ENCODE data around the gene SERPINA1.
"Not testable (repeated sequence)": the region's sequence is repeated elsewhere in the genome, so short reads cannot be mapped to it uniquely, and the experiment has no call there.

Gene SERPINA1

DNA sequence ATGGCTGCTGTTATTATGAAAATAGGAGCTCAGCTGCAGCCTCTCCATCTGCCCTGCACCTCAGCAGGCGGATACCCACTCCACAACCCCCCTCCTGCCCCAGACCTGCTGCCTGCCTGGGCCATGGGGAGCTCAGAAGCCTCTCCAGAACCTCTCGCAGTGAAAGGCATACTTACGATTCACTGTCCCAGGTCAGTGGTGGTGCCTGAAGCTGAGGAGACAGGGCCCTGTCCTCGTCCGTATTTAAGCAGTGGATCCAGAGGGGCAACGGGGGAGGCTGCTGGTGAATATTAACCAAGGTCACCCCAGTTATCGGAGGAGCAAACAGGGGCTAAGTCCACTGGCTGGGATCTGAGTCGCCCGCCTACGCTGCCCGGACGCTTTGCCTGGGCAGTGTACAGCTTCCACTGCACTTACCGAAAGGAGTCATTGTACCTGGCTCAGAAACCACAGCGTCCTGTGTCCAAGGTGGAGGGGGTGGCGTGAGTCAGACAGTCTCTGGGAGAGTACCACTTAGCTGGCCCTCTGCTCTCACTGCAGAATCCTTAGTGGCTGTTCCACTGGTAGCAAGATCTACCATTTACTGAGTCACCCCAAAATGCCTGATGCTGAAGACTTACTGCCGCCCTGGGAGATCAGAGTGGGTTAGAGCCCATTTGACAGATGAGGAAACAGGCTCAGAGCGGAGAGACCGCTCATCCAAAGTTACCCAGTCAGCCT, at the start of gene SERPINA1:
Gene SERPINA1 (minus strand): TSS at position 219 of the 720 bp plus-strand sequence. CDS start 5,365 bp downstream, outside the sequence.
- no peak for DNase-seq (ENCODE audit: extremely low read depth in 1 of 2, low read depth in 1 of 2)

DNA sequence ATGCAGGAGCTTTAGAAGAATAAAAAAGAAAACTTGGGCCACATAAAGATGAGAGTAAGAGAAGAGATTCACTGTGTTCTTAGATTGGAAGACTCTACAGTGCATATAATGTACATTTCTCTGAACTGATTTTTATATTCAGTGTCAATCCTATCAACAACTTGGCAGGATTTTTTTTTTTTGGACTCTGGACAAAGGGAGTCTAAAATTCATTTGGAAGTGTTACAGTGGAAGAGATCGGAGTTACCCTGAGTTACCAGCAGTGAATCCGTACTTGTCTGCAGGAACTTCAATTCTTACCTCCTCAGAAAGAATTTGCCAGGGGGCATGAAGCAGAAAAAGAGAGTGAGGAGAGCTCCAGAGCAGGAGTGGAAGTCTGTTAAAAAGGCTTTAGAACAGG, 40.2 kb upstream of the SERPINA1 start:
- DNase-seq (ENCODE audit: extremely low read depth in 1 of 2, low read depth in 1 of 2) = no peak

DNA sequence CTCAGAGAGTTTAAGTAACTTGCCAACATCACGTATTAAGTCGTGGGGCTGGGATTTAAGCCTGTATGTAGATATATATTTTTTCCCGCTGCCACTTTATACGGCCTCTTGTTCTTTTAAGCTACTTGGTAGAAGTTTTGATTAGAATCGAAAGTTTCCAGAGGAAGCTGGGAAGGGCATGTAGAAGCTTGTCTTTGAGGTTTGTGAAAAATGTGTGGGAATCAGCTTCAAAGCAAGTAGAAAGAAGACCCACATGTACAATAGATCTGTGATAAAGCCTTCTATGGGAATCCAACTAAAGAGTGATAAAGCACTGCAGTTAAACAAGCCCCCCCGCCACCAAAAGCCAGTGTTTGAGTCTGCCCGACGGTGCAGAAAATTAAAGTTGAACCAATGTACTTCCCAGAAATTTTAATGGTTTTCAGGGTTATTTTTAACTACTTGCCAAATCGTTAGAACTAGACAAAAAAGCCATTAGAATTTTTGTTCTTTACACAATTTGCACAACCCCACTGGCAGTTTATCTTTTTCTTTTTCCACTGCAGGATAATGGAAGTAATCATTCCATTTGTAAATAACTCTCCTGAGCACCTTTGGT, 38.7 kb upstream of the SERPINA1 start:
- DNase-seq (ENCODE audit: extremely low read depth in 1 of 2, low read depth in 1 of 2) = no peak

DNA sequence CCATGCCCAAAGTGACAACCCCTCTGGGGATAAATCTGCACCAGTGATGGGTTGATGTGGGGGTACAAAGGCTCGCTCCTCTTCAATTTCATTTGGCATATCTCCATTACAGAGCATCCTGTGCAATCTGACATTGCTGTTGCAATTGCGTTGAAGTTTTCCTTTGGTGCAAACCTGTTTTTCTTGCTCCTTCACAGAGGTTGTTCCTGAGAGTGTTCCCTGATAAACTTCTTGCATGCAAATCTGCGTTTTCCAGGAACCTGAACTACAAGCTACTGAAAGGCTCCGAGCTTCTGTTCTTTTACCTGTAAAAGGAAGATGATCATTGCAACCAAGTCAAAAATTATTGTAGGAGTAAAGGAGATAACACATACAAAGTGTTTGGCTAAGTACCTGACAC, 38.1 kb upstream of the SERPINA1 start:
- no peak for DNase-seq (ENCODE audit: extremely low read depth in 1 of 2, low read depth in 1 of 2)

DNA sequence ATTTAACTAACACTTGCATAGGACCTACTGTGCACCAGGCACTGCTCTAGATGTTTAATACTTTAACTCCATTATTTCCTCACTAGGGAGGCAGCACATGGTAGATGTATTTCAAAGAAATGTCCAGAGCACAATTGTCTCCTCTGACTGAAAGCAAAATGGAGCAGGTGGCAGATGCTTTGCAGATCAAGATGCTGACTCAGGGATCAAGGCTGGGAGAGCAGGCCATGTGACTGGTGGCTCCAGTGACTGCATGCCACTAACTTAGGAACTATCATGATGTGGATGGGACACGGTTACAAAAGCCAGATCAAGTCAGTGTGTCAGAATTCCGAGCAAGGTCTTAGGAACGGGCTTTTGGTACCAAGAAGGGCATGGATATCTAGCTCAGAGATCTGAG, 36.0 kb upstream of the SERPINA1 start:
- no peak for DNase-seq (ENCODE audit: extremely low read depth in 1 of 2, low read depth in 1 of 2)

DNA sequence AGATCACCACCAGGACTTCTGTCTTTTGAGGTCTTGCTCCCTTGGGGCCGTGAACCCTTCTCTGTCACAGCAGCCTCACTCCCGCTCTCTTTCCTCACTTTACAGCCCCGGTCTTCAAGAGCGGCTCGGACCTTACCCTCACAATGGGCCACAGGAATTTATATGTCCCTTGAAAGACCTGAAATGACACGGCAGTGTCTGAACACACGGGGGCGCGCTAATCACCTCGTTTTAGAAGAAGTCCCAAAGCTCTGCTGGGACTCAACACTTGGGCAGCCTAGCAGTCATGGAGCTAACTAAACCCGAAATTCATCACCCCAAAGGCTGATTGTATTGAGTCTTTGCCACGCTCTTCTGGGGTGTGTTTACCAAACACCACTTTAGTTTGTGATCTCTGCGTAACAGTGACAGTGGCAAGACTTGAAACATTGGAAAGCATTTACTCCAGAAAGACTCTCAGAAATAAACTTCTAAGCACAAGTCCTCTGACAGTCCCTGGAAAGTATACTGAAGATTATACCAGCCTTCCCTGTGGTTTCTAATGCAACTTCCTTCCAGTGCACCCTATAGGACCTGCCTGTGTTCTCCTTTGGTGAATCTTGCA, 35.2 kb upstream of the SERPINA1 start:
- DNase-seq (ENCODE audit: extremely low read depth in 1 of 2, low read depth in 1 of 2) = peak in 1 of 2 donors; percentile 4

DNA sequence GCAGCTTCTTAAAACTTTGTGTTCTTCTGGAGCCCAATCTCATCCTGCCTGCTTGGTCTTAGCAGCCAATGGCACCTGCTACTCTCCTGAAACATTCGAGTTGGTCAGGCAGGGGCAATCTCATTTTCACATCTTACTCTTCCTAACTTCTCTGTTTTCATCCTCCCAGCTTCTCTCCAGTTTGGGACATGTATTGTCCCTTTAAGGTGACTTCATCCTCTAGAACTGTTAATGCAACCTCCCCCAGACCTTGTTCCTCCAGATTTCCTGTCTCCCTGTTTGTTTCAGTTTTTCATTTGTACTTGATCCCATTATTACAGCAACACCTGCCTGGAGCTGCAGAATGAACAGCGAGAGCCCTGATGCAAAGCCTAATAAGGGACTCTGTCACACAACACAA, 32.9 kb upstream of the SERPINA1 start:
- no peak for DNase-seq (ENCODE audit: extremely low read depth in 1 of 2, low read depth in 1 of 2)

DNA sequence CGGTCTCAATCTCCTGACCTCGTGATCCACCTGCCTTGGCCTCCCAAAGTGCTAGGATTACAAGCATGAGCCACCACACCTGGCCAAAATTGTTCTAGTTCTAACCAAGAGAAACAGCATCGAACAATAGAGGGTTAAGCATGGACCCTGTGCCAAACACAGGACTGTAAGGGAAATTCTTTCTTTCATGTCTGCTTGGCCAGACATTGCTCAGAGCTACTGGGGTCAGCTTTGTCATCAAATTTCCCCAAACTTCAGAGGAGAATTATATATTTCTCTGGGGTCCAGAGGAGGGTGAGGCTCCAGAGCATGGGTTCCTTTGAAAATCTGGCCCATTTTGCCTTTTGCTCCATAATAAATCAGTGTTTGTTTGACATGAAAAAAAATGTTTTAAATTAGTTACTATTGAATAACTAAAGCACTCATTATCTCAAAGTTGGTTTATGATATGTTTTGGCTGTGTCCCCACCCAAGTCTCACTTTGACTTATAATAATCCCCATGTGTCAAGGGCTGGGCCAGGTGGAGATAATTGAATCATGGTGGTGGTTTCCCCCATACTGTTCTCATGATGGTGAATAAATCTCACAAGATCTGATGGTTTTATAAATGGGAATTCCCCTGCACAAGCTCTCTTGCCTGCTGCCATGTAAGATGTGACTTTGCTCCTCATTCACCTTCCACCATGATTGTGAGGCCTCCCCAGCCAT, 29.2 kb upstream of the SERPINA1 start:
- not testable (repeated sequence) for DNase-seq (ENCODE audit: extremely low read depth in 1 of 2, low read depth in 1 of 2)

DNA sequence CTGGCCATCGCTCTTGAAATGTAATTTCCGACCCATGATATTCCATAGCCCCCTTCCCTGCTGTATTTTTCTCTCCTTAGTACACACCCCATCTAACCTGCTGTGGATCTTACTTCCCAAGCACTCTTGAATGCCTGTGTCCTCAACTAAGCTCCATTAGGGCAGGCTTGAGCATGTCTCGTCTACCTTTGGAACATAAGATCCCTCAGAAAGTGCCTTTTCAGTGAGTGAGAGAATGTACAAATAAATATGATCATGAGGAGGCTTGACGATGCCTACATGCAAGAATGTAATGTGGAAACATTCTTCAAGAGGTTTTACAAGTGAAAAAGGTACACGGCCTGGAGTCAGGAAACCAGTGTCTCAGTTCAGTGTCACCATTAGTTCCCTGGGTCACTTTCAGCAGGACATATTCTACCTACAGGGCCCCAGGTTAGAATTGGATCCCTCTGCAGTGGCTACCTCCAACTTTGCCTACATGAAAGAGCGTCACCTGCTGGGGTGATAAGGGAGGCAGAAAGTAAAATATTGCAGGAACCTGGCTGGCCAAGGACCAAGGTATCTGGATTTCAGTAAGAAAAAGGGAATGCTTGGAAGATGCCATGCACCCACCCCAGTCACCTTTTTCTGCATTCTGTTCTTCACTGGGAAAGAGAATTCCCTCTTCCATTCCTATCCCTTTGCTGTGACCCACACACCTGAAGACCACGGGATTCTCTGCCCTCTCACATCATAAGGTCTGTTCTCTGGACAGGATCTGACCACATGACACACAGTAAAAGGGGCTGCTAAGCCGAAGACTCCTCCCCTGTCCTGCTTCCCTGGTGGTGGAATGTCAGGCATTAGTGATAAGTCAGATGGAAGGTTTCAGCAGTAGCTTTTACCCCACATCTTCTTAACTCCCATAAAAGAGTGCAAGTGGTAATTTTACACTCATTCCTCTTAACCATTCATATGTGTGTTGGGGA, 24.6 kb upstream of the SERPINA1 start:
- DNase-seq (ENCODE audit: extremely low read depth in 1 of 2, low read depth in 1 of 2) = no peak

DNA sequence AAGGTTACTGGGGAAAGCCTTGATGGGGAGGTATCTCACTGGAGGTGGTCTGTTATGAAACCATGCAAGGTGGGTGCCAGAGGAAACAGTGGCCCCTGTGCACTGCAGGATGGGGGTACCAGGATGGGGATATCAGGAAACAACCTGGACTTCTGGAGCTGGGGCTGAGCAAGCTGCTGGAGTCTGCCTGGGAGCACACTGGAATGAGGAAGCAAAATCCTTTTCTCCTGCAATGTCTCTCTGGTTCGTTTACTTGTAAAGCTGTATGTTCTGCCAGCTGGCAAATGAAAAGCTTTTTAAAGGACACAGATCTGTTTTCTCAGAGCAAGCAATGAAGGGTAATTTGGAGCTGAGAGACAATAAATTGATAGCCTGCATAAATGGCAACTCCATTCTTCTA, 23.2 kb upstream of the SERPINA1 start:
- DNase-seq (ENCODE audit: extremely low read depth in 1 of 2, low read depth in 1 of 2) = no peak

DNA sequence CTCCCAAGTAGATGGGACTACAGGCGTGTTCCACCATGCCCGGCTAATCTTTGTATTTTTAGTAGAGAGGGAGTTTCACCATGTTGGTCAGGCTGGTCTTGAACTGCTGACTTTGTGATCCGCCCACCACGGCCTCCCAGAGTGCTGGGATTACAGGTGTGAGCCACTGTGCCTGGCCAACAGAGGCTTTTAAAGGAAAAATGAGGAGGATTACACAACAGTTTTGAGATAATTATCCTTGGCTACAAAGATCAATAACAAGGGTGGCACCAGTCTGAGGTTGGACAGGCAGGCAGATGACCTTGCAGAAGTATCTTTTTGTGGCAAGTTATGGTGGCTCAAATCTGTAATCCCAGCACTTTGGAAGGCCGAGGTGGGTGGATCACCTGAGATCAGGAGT, 21.0 kb upstream of the SERPINA1 start:
- DNase-seq (ENCODE audit: extremely low read depth in 1 of 2, low read depth in 1 of 2) = not testable (repeated sequence)

DNA sequence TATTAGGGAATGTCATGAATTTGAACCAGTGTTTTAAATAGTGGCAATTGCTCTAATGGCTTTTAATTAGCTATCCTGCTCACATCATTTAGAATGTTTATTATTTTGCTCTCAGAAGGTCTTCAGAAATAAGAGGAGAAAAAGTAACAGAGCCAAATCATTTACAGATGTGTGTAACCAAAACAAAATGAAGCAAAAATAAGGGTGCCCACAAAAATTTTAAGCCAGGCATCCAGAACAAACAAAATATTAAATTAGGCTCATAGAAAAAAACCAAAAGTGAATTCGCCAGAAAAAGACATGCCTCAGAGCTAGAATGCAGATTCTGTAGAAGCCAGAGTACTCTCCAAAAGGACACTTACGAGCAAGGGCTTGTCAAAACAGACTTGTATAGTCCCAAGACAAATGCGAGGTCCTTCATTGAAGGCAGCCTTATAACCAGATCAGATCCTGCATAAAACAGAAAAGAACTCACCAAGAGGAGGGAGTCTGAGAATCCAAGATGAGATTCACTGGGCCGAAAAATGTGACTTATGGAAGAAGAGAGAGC, 20.2 kb upstream of the SERPINA1 start:
- no peak for DNase-seq (ENCODE audit: extremely low read depth in 1 of 2, low read depth in 1 of 2)

DNA sequence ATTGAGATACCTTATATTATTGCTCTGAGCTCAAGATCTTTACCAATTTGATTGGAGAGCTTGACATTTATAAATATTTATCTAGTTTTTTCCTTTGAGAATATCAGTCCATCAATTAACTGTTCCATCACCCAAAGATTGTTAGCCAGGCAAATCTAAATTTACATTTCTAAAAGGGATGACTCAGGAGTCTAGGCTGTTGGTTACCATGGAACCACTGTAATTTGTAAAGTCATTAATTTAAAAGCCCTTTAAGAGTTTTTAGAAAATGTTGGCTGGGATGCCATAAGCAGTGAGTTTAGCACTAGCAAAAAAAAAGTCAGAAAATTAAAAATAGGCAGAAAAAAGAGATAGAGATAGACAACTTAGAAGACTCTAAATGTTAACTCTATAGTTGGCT, 19.5 kb upstream of the SERPINA1 start:
- no peak for DNase-seq (ENCODE audit: extremely low read depth in 1 of 2, low read depth in 1 of 2)

DNA sequence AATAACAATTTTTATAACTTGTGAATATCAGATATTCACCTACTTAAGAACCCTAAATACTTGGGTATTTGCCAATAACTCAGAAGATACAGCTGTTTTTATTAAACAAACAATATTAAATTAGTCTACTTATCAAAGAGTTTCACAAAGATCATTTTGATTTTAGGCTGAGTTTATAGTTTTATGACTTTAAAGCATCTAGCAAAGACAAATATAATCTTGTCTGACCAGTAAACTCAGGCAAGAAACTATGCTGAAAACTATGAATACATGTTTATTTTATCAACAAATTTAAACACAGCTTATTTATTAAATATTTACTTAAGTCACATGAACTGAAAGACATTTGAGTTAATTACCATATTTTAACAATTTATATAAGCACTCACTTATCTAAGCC, 18.5 kb upstream of the SERPINA1 start:
- no peak for DNase-seq (ENCODE audit: extremely low read depth in 1 of 2, low read depth in 1 of 2)

DNA sequence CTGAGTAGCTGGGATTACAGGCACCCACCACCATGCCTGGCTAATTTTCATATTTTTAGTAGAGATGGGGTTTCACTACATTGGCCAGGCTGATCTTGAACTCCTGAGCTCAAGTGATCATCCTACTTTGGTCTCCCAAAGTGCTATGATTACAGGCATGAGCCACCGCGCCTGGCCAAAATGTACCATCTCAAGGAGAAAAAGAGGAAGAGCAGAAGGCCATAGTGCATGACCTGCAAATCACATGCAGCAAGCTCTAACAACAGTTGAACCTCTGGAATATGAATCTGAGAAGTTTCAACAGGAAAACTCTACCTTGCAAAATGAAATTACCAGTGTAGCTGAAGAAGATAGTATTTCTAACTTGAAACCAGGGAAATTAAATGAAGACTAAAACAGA, 17.1 kb upstream of the SERPINA1 start:
- no peak for DNase-seq (ENCODE audit: extremely low read depth in 1 of 2, low read depth in 1 of 2)

DNA sequence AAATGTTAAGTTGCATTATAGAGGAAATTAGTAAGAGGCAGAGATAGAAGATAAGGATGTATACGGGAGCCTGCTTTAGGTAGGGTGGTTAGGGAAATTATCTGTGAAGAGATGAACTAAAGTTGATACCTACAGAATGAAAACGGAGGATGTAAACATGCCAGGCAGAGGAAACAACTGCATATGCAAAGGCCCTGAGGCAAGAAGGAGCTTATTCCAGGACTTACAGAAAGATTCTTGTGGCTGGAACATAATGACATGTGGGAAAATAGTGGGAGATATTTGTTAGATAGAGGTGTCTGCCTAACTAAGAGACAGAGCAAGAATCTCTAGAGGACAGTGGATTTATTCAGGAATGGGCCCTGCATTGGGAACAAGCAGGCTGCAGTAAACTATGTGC, 16.2 kb upstream of the SERPINA1 start:
- DNase-seq (ENCODE audit: extremely low read depth in 1 of 2, low read depth in 1 of 2) = no peak

DNA sequence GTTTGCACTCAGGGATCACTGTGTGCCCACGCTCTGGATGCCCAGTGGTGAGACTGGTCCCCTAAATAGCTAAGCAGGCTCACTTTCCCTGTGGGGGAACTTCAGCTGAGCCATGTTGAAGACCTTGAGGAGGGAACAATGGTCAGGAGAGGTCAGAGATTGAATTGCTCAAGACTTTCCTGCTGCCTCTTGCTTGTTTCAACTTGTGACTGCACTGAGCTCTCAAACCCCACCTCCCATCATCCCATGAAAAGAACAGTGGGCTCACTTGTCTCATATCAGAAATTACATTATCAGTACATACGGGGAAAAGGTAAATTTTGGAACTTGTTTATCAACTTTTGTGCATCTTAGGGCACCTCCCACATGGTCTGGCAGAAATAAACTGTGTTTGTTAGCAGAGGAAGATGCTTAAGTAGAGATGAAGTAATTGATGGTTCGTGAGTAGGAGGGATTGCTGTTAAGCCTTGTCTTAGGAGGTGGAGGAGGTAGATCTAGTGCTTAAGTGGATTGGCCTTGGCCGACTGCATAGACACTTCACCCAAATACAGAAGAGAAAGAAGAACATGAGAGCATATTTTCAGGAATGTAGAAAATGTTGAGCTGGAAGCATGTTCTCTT, 15.0 kb upstream of the SERPINA1 start:
- no peak for DNase-seq (ENCODE audit: extremely low read depth in 1 of 2, low read depth in 1 of 2)

DNA sequence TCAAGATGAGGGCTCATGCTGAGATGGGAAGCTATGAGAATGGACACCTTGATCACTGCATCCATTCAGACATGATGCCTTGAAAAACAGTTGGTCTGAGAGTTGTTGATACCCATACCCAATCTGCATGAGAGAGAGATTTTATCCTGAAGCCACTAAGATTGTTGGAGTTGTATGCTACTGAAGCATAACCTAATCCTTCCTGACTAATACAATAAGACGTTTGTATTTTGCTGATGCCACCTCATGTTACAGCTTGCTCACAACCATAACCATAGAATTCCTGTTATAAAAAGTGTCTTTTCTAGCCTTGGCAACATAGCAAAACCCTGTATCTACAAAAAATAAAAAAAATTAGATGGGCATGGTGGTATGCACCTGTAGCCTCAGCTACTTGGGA, 12.7 kb upstream of the SERPINA1 start:
- DNase-seq (ENCODE audit: extremely low read depth in 1 of 2, low read depth in 1 of 2) = no peak

DNA sequence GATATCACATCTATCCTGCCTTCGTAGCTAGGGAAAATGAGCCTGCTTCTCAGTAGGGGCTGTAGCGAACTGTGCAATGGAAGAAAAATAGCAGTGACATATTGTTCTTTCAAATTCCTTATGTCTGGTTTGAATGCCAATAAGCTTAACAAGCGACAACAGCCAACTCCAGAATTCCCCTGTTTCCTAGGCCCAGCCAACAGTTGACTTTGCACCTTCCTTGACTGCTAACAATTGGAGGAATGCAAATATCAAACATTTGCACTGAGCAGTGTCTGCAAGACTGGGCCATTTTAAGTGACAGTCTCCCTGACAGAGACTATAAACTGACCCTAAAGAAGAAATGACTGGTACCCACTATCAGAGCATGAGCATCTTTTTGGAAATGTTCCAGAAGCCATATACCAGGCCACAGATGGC, 12.0 kb upstream of the SERPINA1 start:
- no peak for DNase-seq (ENCODE audit: extremely low read depth in 1 of 2, low read depth in 1 of 2)

DNA sequence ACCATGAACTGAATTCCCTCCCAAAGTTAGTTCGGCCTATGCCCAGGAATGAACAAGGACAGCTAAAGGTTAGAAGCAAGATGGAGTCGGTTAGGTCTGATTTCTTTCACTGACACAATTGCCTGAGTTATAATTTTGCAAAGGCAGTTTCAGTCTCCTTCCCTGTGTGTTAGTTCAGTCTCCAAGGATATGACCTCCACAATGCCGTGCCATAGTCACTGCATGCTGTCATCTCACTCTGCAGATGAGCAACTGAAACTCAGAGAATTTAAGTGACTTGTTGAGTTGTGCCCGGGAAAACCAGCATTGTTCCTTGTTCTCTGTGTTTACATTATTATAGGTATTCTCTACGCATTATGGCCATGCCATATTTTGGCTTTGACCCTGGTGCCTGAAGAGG, 10.1 kb upstream of the SERPINA1 start:
- DNase-seq (ENCODE audit: extremely low read depth in 1 of 2, low read depth in 1 of 2) = no peak
